AG09319 (cell line): ENCODE results near the gene ARHGAP12.

Experiments used
- DNase-seq: peaks from one replicate; pipeline ENCODE4 v3.0.0-alpha.2; 2010; ENCODE audit warnings: low read depth; ENCODE audit errors: extremely low read depth
- TF ChIP-seq, protein P1 (sequence below): IDR thresholded peaks from 2 replicates; pipeline ENCODE4 v1.5.1; 2011; ENCODE audit warnings: low read depth, mild to moderate bottlenecking, inconsistent platforms, low read length, moderate library complexity

Gene ARHGAP12

DNA sequence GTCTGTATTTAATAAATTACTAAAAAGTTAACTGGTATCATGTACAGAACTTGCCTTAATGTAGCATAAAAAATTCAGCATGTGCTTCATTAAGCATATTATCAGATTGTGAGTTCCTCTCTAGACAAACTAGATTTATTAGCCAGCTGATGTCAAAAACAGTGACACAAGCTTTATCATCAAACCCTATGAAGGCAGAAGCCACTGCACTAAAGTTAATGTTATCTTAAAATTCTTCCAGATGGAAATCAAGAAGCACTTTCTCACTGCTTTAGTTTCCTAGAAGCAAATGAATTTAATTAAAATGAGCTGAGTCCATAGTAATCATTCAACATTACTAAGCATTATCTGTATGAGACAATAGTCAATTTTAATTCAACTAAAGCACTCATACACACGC, 96.4 kb downstream of the ARHGAP12 start:
- DNase-seq = no peak
- TF ChIP-seq, protein P1, sequence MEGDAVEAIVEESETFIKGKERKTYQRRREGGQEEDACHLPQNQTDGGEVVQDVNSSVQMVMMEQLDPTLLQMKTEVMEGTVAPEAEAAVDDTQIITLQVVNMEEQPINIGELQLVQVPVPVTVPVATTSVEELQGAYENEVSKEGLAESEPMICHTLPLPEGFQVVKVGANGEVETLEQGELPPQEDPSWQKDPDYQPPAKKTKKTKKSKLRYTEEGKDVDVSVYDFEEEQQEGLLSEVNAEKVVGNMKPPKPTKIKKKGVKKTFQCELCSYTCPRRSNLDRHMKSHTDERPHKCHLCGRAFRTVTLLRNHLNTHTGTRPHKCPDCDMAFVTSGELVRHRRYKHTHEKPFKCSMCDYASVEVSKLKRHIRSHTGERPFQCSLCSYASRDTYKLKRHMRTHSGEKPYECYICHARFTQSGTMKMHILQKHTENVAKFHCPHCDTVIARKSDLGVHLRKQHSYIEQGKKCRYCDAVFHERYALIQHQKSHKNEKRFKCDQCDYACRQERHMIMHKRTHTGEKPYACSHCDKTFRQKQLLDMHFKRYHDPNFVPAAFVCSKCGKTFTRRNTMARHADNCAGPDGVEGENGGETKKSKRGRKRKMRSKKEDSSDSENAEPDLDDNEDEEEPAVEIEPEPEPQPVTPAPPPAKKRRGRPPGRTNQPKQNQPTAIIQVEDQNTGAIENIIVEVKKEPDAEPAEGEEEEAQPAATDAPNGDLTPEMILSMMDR = no peak

GRCh38 chr10:31830887-31831286, 97.7 kb downstream of the ARHGAP12 start:
- no peak for DNase-seq
- TF ChIP-seq, protein P1 = no peak

- TF ChIP-seq, protein P1 = no peak
- no peak for DNase-seq
These were observed 98.9 kb downstream of the ARHGAP12 start for GRCh38 chr10:31829776-31830175.

GRCh38 chr10:31823358-31823757, 105.3 kb downstream of the ARHGAP12 start:
- TF ChIP-seq, protein P1 = no peak
- DNase-seq = no peak

DNA sequence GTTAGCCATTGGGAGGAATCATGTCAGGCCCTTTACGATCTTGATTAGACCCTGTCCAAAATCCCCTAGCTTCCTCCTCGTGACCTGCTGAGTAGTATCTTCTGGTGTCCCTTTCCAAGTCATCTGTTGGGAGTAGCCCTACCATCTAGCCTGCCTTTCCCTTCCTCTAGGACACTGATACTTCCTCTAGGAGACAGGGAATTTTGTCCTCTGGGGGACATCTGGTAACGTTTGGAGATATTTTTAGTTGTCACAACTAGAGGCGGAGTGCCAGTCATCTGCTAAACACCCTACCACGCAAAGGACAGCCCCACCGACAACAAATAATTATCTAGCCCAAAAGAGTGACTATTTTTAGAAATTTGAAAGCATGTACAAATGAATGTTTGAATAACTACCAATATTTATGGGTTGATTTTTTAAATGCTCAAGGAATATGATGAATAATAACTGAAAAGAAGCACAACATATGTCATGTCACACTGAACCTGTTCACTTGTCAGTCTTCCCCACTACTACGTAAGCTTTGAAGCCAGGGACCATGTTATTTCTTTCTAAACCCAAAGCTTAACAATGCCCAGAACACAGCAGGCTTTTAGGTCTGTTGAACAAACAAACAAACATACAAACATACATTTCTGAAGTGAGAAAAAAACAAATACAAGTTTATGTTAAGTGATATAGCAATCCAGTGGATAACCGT, 105.9 kb downstream of the ARHGAP12 start:
- TF ChIP-seq, protein P1 = no peak
- no peak for DNase-seq

- no peak for DNase-seq
- TF ChIP-seq, protein P1 = no peak
These were observed 106.5 kb downstream of the ARHGAP12 start for GRCh38 chr10:31822150-31822549.

DNA sequence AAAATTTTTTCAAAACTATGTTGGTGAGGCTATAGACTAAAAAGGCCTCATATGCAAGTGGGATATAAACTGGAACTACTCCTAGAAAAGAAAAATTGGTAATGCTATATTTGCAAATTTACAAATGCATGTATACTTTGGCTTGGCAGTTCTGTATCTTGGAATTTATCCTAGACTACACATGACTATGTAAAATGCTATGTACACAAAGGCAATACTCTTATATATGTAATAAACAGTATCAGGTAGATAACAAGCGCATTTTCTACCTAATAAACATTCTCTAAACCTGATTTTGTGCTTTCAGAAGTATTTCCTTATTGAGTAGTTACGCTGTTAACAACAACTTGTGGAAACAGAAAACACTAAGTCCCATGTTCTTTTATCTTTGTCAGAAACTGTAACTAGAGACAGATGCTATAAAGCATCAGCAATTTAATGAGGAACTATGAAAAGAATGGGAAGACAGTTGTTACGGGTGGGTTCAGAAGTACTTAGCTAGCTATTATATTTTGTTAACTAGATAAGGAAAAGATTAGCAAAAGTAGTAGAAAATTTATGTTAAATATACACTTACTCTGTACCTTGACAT, 107.8 kb downstream of the ARHGAP12 start:
- TF ChIP-seq, protein P1 = no peak
- DNase-seq = no peak
